ENCODE data around the gene JARID2. TPM values are rescaled to one million over a fixed set of nuclear protein-coding genes. Genes with fewer than 3 reads are reported as not detected.

Gene JARID2
- total and polyA plus RNA-seq, 2 of the 8 experiments (the other 6 are each of a cell fraction or from before 2014, with no cell fraction given): 60.1 to 239 TPM

GRCh38 chr6:15412767-15413166 is 166.9 kb downstream of the JARID2 start:
- H3K56ac ChIP-seq (replicated peaks; ENCODE audit: insufficient read length, low read depth, low read length): no peak overlapping the region
- peaks cover 0 to 18% (median 4%) of the 10 kb centered on the region in 4 experiments; a peak in 4 of 7 replicates for H3K4me1 ChIP-seq (replicated peaks in 1 of 4; ENCODE audit: control insufficient read depth in 3 of 4, insufficient read depth in 4 of 4, low read length in 3 of 4)
- no peak overlapping the region for H3K23ac ChIP-seq (ENCODE audit: insufficient read length)
- H3K27me3 ChIP-seq (replicated peaks in 1 of 4; ENCODE audit: control insufficient read depth in 3 of 4, extremely low read depth in 1 of 4, insufficient read depth in 3 of 4, low read length in 3 of 4): no peaks in the 10 kb centered on the region
- no peak overlapping the region for H3K4ac ChIP-seq (replicated peaks; ENCODE audit: insufficient read length, low read depth, low read length)
- H3K23me2 ChIP-seq (ENCODE audit: low read depth, low read length): no peaks in the 10 kb centered on the region
- H3K79me2 ChIP-seq (ENCODE audit: control insufficient read depth in 1 of 2, insufficient read depth in 2 of 2, low read length in 2 of 2): peaks cover 35 to 86% of the 10 kb centered on the region in 2 experiments; a peak in 3 of 4 replicates
- no peak overlapping the region for H2AK5ac ChIP-seq (ENCODE audit: low read depth, low read length)
- H2BK5ac ChIP-seq (ENCODE audit: low read depth, low read length): no peak overlapping the region
- peaks cover 4% of the 10 kb centered on the region for H3K79me1 ChIP-seq (ENCODE audit: low read depth, low read length)
- no peak overlapping the region for H3K18ac ChIP-seq (ENCODE audit: extremely low read depth, low read length)
- 91% methylated on average over 5 of the region's 9 CpGs; no CpG with 5 or more reads in 1 of the 2 experiments for WGBS, 2 experiments (ENCODE audit: extremely low coverage in 1 of 2, insufficient coverage in 1 of 2, insufficient read length in 1 of 2, insufficient replicate concordance in 2 of 2, low coverage in 1 of 2, low lambda C conversion rate in 2 of 2, missing lambda C conversion rate in 1 of 2)
- CTCF ChIA-PET (ENCODE audit: partially characterized antibody): interaction anchor here (0.8 to 4.4 kb wide), 7 partner anchors 9 to 87 kb away, joined by 3 to 16 read pairs (median 5); no protein-coding TSS in a partner anchor
- no peak overlapping the region for H3K9ac ChIP-seq (replicated peaks in 1 of 4; ENCODE audit: extremely low read depth in 1 of 4, low read depth in 3 of 4, low read length in 3 of 4)
- peaks cover 0 to 43% (median 18%) of the 10 kb centered on the region in 4 experiments; a peak in 5 of 8 replicates for H3K36me3 ChIP-seq (ENCODE audit: control insufficient read depth in 2 of 4, insufficient read depth in 4 of 4, low read length in 3 of 4)
- DNase-seq (ENCODE audit: low read depth in 1 of 2, low spot score in 2 of 2) (no peak), FAIRE-seq (no peak)
- H4K8ac ChIP-seq (ENCODE audit: extremely low read depth, insufficient read depth, low read length): no peak overlapping the region
- H4K20me1 ChIP-seq (replicated peaks in 1 of 2; ENCODE audit: control insufficient read depth in 1 of 2, insufficient read depth in 2 of 2, low read length in 2 of 2): peaks cover 22 to 26% of the 10 kb centered on the region in 2 experiments
- H2BK12ac ChIP-seq (ENCODE audit: low read depth, low read length): no peak overlapping the region
- no peak for TF ChIP-seq ASH2L (IDR thresholded peaks at IDR 0.05; ENCODE audit: low read length)
- no peak overlapping the region for H4K5ac ChIP-seq (ENCODE audit: insufficient read length, low read depth, low read length)
- no peak overlapping the region for H2BK20ac ChIP-seq (ENCODE audit: low read length)
- H4K91ac ChIP-seq (replicated peaks; ENCODE audit: insufficient read length, low read length): no peak overlapping the region
- H3K4me2 ChIP-seq (ENCODE audit: insufficient read depth in 1 of 2, low read depth in 2 of 2, low read length in 2 of 2): no peak overlapping the region
- no peak overlapping the region for H3K14ac ChIP-seq (ENCODE audit: insufficient read length)
- no peak overlapping the region for H3K27ac ChIP-seq (ENCODE audit: low read depth, low read length)
- H2AFZ ChIP-seq (ENCODE audit: low read length): no peak overlapping the region
- H3K9me3 ChIP-seq (ENCODE audit: insufficient read depth in 2 of 2, low read depth in 1 of 2, low read length in 1 of 2): peaks cover 0 to 14% of the 10 kb centered on the region in 2 experiments; a peak in 2 of 4 replicates
- no peak overlapping the region for H3K4me3 ChIP-seq (ENCODE audit: extremely low read depth in 1 of 4, insufficient read depth in 2 of 4, low read depth in 3 of 4, low read length in 4 of 4)
- POLR2A ChIA-PET (ENCODE audit: partially characterized antibody): interaction anchor here (0.9 to 1.4 kb wide), 3 partner anchors 10 to 18 kb away, joined by 3 to 5 read pairs (median 3); no protein-coding TSS in a partner anchor
- H2BK120ac ChIP-seq (replicated peaks; ENCODE audit: low read depth, low read length): no peak overlapping the region
- H2BK15ac ChIP-seq (ENCODE audit: low read length): no peak overlapping the region
